LNCAP (cell line): ENCODE data around the gene TARS2.

ENCODE experiments used
- CTCF ChIP-seq: fragments of 450-650 bp; IDR thresholded peaks from 2 replicates; pipeline ENCODE4 v1.5.1; 2017; ENCODE audit warnings: mild to moderate bottlenecking

Gene TARS2

GRCh38 chr1:150472601-150473200, 14.5 kb upstream of the TARS2 start:
- no peak for TF ChIP-seq CTCF

- no peak for TF ChIP-seq CTCF
Observed at GRCh38 chr1:150473659-150474058, 13.6 kb upstream of the TARS2 start.

GRCh38 chr1:150474869-150475268, 12.3 kb upstream of the TARS2 start:
- TF ChIP-seq CTCF = no peak

GRCh38 chr1:150476754-150477153, 10.5 kb upstream of the TARS2 start:
- TF ChIP-seq CTCF = no peak

- TF ChIP-seq CTCF = no peak
Observed at GRCh38 chr1:150477320-150477719, 9.9 kb upstream of the TARS2 start.

- no peak for TF ChIP-seq CTCF
Observed at GRCh38 chr1:150477733-150478132, 9.5 kb upstream of the TARS2 start.

GRCh38 chr1:150479370-150479769, 7.8 kb upstream of the TARS2 start:
- no peak for TF ChIP-seq CTCF

GRCh38 chr1:150479927-150480352, 7.3 kb upstream of the TARS2 start:
- TF ChIP-seq CTCF = no peak
